HT1080 (cell line): ENCODE measurements around the gene SLC43A1. TPM values are rescaled to one million over a fixed set of nuclear protein-coding genes. Genes with fewer than 3 reads are reported as not detected.

ENCODE experiments used
- DNase-seq: peaks from one replicate; pipeline ENCODE4 v3.0.0-alpha.2; 2015; ENCODE audit warnings: low read depth
- total RNA-seq: library from RNA; depleted of rRNA; stranded (reverse); fragments of >200 nt; shearing (Covaris generic); gene quantifications from 2 replicates; pipeline ENCODE4 v1.2.3, GENCODE V29; 2014

The SLC43A1 gene
- total RNA-seq, 1 experiment from 2014 or later, result 14.5 TPM

GRCh38 chr11:57479911-57480310 lies 35.6 kb downstream of the SLC43A1 start:
- no peak for DNase-seq

DNA sequence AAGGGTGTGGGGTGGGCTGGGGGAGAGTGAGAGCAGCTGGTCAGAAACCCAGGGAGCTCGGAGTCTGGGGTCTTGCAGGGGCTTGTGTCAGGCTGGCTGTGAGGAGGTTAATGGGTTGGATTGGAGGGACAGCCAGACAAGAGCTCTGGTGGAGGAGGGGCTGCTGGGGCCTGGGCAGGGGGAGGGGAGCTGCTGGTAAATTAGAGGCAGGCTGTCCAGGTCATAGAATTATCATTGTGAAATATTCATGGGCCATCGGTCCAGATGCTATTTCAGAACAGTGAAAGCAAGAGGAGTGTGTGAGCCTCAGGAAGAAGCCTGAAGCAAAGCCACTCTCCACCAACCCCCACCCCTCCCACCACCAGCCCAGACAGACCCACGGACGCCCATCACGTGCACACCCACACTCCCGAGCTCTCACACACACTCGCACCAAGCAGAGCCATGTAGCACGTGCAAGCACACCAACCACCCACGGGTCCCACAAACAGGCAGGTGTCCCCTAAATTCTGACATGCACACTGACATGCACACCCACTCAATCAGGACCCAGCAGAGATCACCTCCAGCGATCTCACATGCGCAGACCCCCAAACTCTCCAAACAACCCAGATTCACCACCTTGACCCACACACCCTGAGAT lies 36.4 kb downstream of the SLC43A1 start:
- no peak for DNase-seq

- DNase-seq, result no peak
These were observed 37.9 kb downstream of the SLC43A1 start for GRCh38 chr11:57477507-57478189.

DNA sequence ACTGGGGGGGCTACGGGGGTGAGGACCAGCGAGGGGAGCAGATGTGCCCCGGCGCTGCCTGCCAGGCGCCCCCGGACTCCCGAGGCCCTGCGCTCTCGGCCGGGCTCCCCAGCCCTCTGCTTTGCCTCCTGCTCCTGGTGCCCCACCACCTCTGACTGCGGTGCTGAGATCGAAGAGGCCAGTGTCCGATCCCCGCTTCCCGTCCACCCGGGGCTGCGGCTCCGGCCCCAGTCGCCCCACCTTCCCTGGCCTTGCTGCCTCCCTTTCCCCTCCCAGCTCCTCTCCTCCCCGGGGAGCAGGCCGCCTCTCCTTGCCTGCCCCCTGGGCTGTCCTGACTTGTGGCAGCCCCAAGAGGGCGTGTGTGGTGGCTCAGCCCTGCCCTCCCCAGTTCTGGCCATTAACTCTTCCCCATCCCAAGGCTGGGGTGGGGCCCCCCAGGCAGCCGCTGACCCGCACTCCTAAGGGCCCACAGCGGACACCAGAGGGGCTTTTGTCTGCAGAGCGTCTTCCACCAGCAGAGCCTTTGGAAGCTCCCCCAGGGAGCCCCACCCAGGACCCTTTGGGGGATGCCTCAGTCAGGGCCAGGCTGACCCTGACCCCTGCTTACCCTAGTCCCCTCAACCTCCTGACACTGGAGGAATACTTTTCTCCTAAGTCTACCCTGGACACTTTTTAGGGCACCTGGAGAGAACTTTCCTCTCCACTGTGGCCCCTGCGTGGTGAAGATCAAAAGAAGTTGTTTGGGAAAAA lies 38.6 kb downstream of the SLC43A1 start:
- DNase-seq, result no peak

DNA sequence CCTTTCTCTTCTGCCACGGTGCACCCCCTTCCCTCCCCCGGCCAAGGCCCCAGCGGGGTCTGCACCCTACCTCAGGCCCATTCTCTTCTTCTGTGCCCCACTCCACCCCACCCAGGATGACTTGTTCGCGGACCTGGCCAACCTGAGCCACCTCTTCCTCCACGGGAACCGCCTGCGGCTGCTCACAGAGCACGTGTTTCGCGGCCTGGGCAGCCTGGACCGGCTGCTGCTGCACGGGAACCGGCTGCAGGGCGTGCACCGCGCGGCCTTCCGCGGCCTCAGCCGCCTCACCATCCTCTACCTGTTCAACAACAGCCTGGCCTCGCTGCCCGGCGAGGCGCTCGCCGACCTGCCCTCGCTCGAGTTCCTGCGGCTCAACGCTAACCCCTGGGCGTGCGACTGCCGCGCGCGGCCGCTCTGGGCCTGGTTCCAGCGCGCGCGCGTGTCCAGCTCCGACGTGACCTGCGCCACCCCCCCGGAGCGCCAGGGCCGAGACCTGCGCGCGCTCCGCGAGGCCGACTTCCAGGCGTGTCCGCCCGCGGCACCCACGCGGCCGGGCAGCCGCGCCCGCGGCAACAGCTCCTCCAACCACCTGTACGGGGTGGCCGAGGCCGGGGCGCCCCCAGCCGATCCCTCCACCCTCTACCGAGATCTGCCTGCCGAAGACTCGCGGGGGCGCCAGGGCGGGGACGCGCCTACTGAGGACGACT lies 39.3 kb downstream of the SLC43A1 start:
- no peak for DNase-seq

- no peak for DNase-seq
These were observed 39.8 kb downstream of the SLC43A1 start for GRCh38 chr11:57475671-57476046.

DNA sequence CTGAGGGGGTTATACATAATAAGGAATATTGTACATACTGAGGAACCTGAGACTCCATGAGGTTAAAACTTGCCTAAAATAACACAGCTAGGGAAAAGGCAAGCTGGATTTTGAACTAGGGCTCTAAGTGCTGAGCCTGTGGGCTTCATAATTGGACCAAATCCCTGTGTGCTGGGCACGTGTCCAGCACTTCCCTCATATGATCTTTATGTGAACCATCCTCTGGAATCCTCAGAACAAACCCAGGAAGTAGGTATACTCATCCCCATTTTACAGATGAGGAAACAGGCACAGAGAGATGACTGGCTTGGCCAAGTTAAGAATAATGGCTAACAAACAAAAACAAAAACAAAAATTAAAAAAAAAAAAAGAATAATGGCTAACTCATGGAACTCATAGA lies 40.3 kb downstream of the SLC43A1 start:
- peak; percentile 21 for DNase-seq

GRCh38 chr11:57474803-57475115 lies 40.7 kb downstream of the SLC43A1 start:
- no peak for DNase-seq

GRCh38 chr11:57474017-57474802 lies 41.3 kb downstream of the SLC43A1 start:
- DNase-seq, result no peak

GRCh38 chr11:57473285-57473841 lies 42.1 kb downstream of the SLC43A1 start:
- DNase-seq, result no peak

GRCh38 chr11:57471496-57471895 lies 44.0 kb downstream of the SLC43A1 start:
- DNase-seq, result no peak

- DNase-seq, result no peak
These were observed 46.2 kb downstream of the SLC43A1 start for GRCh38 chr11:57469268-57469667.

DNA sequence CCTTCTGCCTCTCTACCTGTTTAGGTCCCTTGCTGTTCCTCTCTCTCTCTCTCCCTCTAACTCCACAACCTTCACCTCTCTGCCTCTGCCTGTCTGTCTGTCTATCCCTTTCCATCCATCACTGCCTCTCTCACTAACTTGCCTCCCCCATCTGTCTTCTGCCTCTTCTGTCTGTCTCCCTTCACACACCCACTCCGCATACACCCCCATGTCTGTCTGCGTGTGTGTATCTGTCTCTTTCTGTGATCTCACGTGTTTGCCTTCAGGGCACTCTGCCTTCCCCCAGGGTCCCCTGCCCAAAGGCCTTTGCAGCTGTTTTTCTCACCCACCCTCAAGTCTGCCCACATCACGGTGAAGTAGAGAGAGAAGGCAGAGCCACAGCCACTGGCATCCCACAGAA lies 47.2 kb downstream of the SLC43A1 start:
- no peak for DNase-seq

- DNase-seq, result no peak
These were observed 47.9 kb downstream of the SLC43A1 start for GRCh38 chr11:57467508-57468157.

DNA sequence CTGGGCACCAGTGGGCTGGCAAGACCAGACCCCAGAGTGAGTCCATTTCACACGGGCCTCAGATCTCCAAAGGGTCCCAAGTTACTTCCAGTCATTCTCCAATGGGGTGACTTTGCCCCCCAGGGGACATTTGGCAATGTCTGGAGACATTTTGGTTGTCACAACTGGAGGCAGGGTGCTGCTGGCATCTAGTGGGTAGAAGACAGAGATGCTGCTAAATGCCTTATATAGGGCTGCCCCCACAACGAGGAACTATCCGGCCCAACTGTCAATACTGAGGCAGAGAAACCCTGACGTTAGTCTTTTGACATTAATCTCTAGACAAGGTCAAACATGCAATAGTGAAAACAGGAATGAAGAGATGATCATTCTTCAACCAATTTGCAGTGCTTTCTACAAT lies 48.8 kb downstream of the SLC43A1 start:
- DNase-seq, result no peak

DNA sequence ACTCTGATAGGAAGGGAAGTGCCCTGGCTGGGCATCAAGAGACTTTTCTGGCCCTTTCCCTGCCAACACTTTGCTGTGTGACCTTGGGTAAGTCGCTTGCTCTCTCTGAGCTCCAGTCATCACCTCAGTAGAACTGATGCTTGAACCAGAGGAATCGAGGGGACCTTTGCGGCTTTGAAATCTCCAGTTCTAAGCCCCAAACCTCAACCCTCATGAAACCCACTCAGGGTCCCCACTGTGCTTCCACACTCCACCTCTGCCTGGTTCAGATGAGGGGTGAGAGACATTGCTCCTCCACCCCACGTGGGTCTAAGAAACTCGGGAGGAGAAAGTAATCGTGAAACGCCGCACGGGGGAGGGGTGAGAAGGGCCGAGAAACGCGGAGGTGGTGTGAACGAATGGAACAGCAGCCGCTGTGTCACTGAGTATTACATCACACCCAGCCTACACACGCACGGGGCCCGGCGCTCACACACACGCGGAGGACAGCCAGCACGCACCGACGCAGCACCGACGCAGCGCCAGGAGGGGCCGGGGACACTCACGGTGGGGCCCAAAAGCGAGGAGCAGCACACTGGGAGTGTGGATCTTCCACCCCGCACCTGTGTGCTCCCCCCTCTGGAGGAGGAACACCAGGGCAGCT lies 50.8 kb downstream of the SLC43A1 start:
- no peak for DNase-seq

- no peak for DNase-seq
These were observed 51.6 kb downstream of the SLC43A1 start for GRCh38 chr11:57463671-57464538.

DNA sequence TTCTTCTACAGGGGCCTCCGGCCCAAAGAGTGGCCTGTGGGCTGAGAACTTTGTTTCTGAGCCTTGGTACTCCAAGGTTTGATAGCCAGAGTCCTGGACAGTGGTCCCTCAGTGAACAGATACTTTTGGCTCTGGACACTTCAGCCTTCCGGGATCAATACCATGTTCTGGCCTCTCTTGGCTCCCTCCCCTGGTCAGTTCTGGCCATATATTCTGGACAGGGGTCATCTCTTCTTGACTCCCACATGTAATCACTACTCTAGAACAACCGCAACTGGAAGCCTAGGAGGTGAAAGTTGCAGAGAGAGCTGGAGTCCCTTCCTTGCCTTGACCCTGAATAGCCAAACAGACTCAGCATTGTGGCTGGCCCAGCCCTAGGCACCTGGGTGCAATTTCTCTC lies 52.9 kb downstream of the SLC43A1 start:
- no peak for DNase-seq
